GM10847 (cell line): ENCODE data around the gene SUGP2.

Experiments used
- POLR2A ChIP-seq: IDR thresholded peaks from 2 replicates; pipeline ENCODE4 v1.6.1; 2011; ENCODE audit not compliant: insufficient read length; ENCODE audit errors: extremely low read depth

Gene SUGP2

GRCh38 chr19:18990128-18990708 lies 43.1 kb downstream of the SUGP2 start:
- TF ChIP-seq POLR2A = no peak

DNA sequence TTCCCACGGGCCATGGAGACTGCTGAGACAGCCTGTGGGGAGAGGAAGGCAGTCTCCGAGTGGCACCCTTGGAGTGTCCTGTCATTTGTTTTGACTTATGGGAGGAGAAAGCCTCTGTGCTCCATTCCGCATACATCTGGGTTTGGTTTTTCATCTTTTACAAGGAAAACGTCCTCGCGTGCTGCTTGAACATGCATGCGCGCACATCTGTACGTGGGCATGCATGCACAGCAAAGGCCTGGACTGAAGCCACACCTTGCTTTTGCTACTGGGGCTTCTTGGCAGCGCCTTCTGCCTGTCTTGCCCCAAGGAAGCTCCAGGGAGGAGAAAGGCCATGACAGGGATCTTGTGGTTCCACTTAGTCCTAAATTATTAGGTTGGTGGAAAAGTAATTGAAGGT lies 44.0 kb downstream of the SUGP2 start:
- no peak for TF ChIP-seq POLR2A

DNA sequence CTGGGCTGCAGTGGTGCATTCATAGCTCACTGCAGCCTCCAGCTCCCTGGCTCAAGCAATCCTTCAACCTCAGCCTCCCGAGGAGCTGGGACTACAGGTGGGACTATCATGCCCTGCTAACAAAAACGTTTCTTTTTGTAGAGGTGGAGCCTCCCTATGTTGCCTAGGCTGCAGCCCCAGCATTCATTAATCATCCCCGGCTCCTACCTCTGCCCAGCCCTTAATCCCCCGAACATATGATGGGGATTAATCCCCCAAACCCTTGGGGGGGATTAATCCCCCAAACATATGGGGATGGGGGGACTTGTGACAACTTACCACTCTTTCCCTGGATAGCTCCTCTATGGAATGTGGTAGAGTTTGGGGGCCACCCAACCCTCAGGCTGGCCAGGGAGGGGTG lies 45.9 kb downstream of the SUGP2 start:
- TF ChIP-seq POLR2A = no peak

- TF ChIP-seq POLR2A = no peak
These were observed 48.1 kb downstream of the SUGP2 start for GRCh38 chr19:18985257-18985656.

- TF ChIP-seq POLR2A = no peak
These were observed 49.1 kb downstream of the SUGP2 start for GRCh38 chr19:18984251-18984650.

GRCh38 chr19:18982669-18983068 lies 50.6 kb downstream of the SUGP2 start:
- no peak for TF ChIP-seq POLR2A

- no peak for TF ChIP-seq POLR2A
These were observed 52.8 kb downstream of the SUGP2 start for GRCh38 chr19:18980432-18981020.

DNA sequence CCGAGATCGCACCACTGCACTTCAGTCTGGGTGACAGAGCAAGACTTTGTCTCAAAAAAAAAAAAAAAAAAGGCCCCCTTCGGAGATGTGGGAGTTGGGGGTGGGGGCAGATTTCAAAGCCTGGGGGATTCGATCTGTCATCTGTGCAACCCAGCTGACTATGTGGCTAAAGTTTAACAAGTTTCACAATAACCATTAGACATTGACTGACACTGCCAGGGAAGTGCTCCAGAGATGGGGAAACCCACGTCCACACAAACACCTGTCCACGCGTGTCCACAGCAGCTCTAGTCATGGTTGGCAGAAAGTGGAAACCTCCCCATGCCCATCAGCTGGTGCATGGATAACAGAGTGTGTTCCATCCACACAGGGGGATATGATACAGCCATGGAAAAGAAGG lies 54.7 kb downstream of the SUGP2 start:
- no peak for TF ChIP-seq POLR2A

DNA sequence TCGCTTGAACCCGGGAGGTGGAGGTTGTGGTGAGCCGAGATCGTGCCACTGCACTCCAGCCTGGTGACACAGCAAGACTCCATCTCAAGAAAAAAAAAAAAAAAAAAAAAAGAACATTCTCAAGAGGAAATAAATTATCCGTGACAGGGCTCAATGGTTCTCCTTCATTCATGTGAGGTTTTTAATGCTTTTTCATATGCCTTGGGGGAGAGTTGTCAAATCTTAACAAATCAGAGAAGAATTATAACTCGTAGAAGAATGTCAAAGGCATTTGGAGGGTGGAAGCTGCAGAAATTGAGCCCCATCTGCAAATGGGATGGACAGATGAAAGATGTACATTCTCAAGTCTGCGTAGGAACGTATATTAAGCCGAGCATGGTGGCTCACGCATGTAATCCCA lies 57.4 kb downstream of the SUGP2 start:
- no peak for TF ChIP-seq POLR2A

GRCh38 chr19:18975011-18975410 lies 58.3 kb downstream of the SUGP2 start:
- no peak for TF ChIP-seq POLR2A

DNA sequence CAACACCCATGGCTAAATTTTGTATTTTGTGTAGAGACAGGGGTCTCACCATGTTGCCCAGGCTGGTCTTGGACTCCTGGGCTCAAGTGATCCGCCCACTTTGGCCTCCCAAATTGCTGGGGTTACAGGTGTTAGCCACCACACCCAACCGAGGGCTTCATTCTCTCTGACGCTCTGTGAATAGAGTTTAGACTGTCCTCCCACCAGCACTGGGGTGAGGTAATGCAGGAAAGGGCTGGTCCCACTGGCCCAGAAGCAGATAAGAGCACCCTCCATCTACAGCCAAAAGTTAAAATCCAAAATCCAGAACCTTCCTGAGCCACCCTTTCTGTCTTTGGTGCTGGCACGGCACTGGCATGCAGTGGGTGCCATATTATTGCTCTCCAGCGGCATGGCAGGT lies 60.5 kb downstream of the SUGP2 start:
- no peak for TF ChIP-seq POLR2A

DNA sequence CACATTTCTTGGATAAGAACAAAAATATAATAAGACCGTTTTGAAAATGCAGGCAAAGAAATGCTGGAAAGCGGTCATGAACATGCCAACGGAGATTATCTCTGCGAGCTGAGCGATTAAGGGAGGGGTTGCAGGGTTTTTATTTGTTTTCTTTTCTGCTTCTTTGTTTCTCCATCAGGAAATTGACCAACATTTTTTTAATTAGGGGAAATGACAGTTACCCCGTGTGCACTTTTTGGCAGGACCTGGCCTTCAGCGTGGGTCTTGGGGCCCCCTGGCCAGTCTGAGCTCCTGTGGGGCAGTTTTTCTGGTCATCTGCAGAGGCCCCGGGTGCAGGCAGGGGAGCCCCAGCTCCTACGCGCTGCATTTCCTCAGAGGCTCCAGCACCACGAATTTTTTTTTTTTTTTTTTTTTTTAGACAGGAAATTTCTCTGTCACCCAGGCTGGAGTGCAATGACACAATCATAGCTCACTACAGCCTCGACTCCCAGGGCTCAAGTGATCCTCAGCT lies 61.0 kb downstream of the SUGP2 start:
- no peak for TF ChIP-seq POLR2A

DNA sequence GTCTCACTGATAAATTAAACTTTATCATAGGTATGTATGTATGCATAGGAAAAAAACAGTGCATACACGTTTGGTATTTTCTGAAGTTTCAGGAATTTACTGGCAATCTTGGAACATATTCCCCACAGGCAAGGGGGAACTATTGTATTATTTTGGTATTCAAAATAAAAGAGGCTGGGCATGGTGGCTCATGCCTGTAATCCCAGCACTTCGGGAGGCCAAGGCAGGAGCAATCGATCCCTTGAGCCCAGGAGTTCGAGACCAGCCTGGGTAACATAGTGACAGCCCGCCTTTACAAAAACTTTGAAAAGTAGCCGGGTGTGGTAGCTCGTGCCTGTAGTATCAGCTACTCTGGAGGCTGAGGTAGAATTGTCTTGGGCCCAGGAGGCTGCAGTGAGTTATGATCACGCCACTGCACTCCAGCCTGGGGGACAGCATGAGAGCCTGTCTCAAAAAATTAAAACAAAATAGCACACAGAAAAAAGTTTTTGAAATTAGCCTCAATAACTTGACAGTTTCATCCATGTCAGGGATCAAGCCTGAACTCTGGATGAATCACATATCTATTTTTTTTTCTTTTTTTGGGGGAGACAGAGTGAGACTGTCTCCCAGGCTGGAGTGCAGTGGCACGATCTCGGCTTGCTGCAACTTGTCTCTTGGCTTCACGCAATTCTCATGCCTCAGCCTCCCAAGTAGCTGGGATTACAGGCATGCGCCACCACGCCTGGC lies 63.2 kb downstream of the SUGP2 start:
- TF ChIP-seq POLR2A = no peak

DNA sequence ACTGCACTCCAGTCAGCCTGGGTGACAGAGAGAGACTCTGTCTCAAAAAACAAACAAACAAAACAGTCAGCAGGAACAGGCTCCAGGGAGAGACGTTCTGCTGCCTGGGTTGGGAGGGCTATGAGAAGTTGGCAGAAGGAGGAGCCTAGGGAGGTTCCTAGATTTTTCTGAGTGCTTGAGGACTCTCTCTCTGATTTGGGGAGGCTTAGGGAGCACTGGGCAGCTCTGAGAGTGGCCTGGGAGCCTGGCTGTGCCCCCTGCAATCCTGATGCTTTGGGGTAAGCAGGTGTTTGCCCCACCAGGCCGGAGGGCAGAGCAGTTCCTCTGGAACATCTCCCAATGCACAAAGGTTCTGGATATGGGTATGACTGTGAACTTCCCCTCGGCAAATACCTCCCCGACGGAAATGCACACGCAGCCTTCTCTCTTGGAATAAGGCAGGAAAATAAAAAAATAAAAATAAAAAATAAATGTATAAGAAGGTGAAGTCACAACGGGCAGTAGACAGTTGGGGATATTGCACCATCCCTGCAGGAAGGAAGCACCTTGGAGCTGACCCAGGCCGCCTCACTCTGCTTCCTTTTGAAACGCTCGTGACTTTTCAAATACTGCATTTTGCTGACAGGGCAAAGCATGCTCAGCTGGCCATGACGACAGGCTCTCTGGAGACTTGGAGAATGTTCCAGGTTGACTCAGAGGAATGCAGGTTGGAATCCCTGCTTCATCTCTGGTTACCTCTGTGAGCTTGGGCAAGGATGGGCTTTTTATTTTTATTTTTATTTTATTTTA lies 65.8 kb downstream of the SUGP2 start:
- TF ChIP-seq POLR2A = no peak

DNA sequence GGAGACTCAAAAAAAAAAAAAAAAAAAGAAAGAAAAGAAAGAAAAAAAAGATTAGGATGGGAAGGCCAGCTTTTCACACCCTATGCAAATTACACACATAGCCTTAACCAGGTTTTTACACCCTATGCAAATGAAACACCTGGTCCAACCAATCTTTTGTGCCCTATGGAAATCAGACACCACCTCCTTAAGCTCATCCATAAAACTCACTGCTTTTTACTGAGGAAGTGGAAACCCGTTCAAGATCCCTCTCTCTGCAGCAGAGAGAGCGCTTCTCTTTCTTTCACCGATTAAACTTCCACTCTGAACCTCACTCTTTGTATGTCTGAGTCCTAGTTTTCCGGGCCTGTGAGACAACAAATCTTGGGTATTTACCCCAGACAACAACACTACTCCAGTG lies 67.0 kb downstream of the SUGP2 start:
- TF ChIP-seq POLR2A = no peak

DNA sequence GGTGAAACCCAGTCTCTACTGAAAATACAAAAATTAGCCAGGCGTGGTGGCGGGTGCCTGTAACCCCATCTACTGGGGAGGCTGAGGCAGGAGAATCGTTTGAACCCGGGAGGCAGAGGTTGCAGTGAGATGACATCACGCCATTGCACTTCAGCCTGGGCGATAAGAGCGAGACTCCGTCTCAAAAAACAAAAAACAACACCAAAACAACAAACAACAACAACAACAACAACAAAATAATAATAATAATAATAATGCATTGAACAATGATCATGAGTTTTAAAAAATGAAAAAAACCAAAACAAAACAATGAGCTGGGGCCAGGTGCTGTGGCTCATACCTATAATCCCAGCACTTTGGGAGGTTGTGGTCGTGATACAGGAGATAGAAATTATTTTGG lies 69.2 kb downstream of the SUGP2 start:
- TF ChIP-seq POLR2A = no peak
